ENCODE data around the gene GRIK4.

The GRIK4 gene

GRCh38 chr11:120608760-120609211 is 97.2 kb downstream of the GRIK4 start:
- no peak for TF ChIP-seq CTCF (IDR thresholded peaks at IDR 0.05; ENCODE audit: insufficient read depth, low read length, missing control alignments)
- no peak overlapping the region for H3K4me3 ChIP-seq (ENCODE audit: low read depth, low read length)
- ChIA-PET POLR2A (no interaction called here), CTCF (no interaction called here)
- no peak for DNase-seq (ENCODE audit: low read depth, low spot score)

- no peak for DNase-seq (ENCODE audit: low read depth, low spot score)
- H3K4me3 ChIP-seq (ENCODE audit: low read depth, low read length), result no peak overlapping the region
- CTCF ChIA-PET, result no interaction called here
- POLR2A ChIA-PET, result no interaction called here
- no peak for TF ChIP-seq CTCF (IDR thresholded peaks at IDR 0.05; ENCODE audit: insufficient read depth, low read length, missing control alignments)
Observed at GRCh38 chr11:120610111-120610510, 98.6 kb downstream of the GRIK4 start.

- CTCF ChIA-PET, result no interaction called here
- POLR2A ChIA-PET, result no interaction called here
- DNase-seq (ENCODE audit: low read depth, low spot score), result no peak
- no peak for TF ChIP-seq CTCF (IDR thresholded peaks at IDR 0.05; ENCODE audit: insufficient read depth, low read length, missing control alignments)
- no peak overlapping the region for H3K4me3 ChIP-seq (ENCODE audit: low read depth, low read length)
Observed at GRCh38 chr11:120611581-120611980, 100.0 kb downstream of the GRIK4 start.

GRCh38 chr11:120612513-120613263 is 101.1 kb downstream of the GRIK4 start:
- POLR2A ChIA-PET, result no interaction called here

GRCh38 chr11:120613264-120614226 is 102.0 kb downstream of the GRIK4 start:
- ChIA-PET CTCF (no interaction called here), POLR2A (no interaction called here)
- no peak for DNase-seq (ENCODE audit: low read depth, low spot score)
- TF ChIP-seq CTCF (IDR thresholded peaks at IDR 0.05; ENCODE audit: insufficient read depth, low read length, missing control alignments), result no peak
- H3K4me3 ChIP-seq (ENCODE audit: low read depth, low read length), result no peak overlapping the region

More at GRCh38 chr11:120612513-120613263, 101.1 kb downstream of the GRIK4 start:
- H3K4me3 ChIP-seq (ENCODE audit: low read depth, low read length), result no peak overlapping the region
- no peak for DNase-seq (ENCODE audit: low read depth, low spot score)
- no peak for TF ChIP-seq CTCF (IDR thresholded peaks at IDR 0.05; ENCODE audit: insufficient read depth, low read length, missing control alignments)
- CTCF ChIA-PET, result no interaction called here

GRCh38 chr11:120615391-120615790 is 103.8 kb downstream of the GRIK4 start:
- no peak for TF ChIP-seq CTCF (IDR thresholded peaks at IDR 0.05; ENCODE audit: insufficient read depth, low read length, missing control alignments)
- CTCF ChIA-PET, result no interaction called here
- no peak for DNase-seq (ENCODE audit: low read depth, low spot score)
- POLR2A ChIA-PET, result no interaction called here
- no peak overlapping the region for H3K4me3 ChIP-seq (ENCODE audit: low read depth, low read length)

Data from AG04449 (cell line).